ENCODE results near the gene RASSF4. TPM values are rescaled to one million over a fixed set of nuclear protein-coding genes. Genes with fewer than 3 reads are reported as not detected.
A peak's percentile ranks its signal among the peaks of the same experiment; 100 is the strongest.

Gene RASSF4
- total and polyA plus RNA-seq, 9 of the 15 experiments (the other 6 are each of a cell fraction or from before 2014, with no cell fraction given), result 0.01 to 0.62 (median 0.11) TPM; not detected in 3

- peak; percentile 56 for TF ChIP-seq MITF (IDR thresholded peaks at IDR 0.05)
- TF ChIP-seq GTF2A2 (tag; IDR thresholded peaks at IDR 0.05), result peak; percentile 88; the same call in 1 of the 2 replicates
- TF ChIP-seq GTF2B (IDR thresholded peaks at IDR 0.05; ENCODE audit: extremely low read depth, insufficient read length), result peak; percentile 72
- peak; percentile 94 for TF ChIP-seq KDM5B (IDR thresholded peaks at IDR 0.05; ENCODE audit: insufficient replicate concordance, low read depth, low read length)
- TF ChIP-seq RBFOX2 (IDR thresholded peaks at IDR 0.05; ENCODE audit: low read depth, low read length), result peak; percentile 63
- no peak for TF ChIP-seq CEBPZ (IDR thresholded peaks at IDR 0.05; ENCODE audit: borderline replicate concordance, low read depth, low read length)
- TF ChIP-seq CXXC5 (CRISPR knock-in tag; IDR thresholded peaks at IDR 0.05), result peak; percentile 19; the same call in 1 of the 2 replicates
- TF ChIP-seq ATF1 (CRISPR knock-in tag; IDR thresholded peaks at IDR 0.05), result no peak
- TF ChIP-seq ATF1 (tag; IDR thresholded peaks at IDR 0.05), result peak; percentile 37; the same call in 1 of the 2 replicates
- no peak for TF ChIP-seq ETV1 (tag; conservative IDR thresholded peaks at IDR 0.05; ENCODE audit: low read depth)
- no peak for TF ChIP-seq ILK (tag; IDR thresholded peaks at IDR 0.05; ENCODE audit: borderline replicate concordance, low read depth)
- no peak for TF ChIP-seq MAFK (IDR thresholded peaks at IDR 0.05; ENCODE audit: low read length)
- TF ChIP-seq SMAD1 (IDR thresholded peaks at IDR 0.05; ENCODE audit: low read depth, low read length, partially characterized antibody), result peak; percentile 21
- 0 out of 2 replicates have a peak, but pooled peaks have one; percentile 32 for TF ChIP-seq ATF7 (IDR thresholded peaks at IDR 0.05)
- TF ChIP-seq KDM4B (IDR thresholded peaks at IDR 0.05; ENCODE audit: borderline replicate concordance in 2 of 2, low read depth in 1 of 2), result 0 out of 4 replicates have a peak, but pooled peaks of 1 of the 2 experiments have one; percentile 22
- no peak for TF ChIP-seq SMAD4 (CRISPR knock-in tag; conservative IDR thresholded peaks at IDR 0.05)
- 0 out of 2 replicates have a peak, but pooled peaks have one; percentile 35 for TF ChIP-seq PRMT5 (CRISPR knock-in tag; IDR thresholded peaks at IDR 0.05)
- TF ChIP-seq CCNT2 (IDR thresholded peaks at IDR 0.05; ENCODE audit: borderline replicate concordance, extremely low read depth, insufficient read length, low read depth, low read length), result peak; percentile 31
- TF ChIP-seq DLX4 (CRISPR knock-in tag; IDR thresholded peaks at IDR 0.05), result no peak
- TF ChIP-seq MTA3 (IDR thresholded peaks at IDR 0.05; ENCODE audit: borderline replicate concordance), result peak; percentile 98
- peak; percentile 32; the same call in 1 of the 2 replicates for TF ChIP-seq TEAD4 (IDR thresholded peaks at IDR 0.05; ENCODE audit: low read length)
- no peak for TF ChIP-seq TEAD4 (CRISPR knock-in tag; IDR thresholded peaks at IDR 0.05; ENCODE audit: borderline replicate concordance)
These were observed 19.1 kb downstream of the RASSF4 start, which contains the start of gene DEPP1 (continued) for GRCh38 chr10:44978570-44979280.
